Activated CD8-positive, alpha-beta memory T cell treated with anti-CD3 and anti-CD28 coated beads, Interleukin-2, amount 50 U/mL, for 48 hours (primary cell): ENCODE measurements around the gene KRT82.

Experiments
- DNase-seq: peaks from one replicate; pipeline ENCODE4 v3.0.0-alpha.2; 2020

KRT82 gene

DNA sequence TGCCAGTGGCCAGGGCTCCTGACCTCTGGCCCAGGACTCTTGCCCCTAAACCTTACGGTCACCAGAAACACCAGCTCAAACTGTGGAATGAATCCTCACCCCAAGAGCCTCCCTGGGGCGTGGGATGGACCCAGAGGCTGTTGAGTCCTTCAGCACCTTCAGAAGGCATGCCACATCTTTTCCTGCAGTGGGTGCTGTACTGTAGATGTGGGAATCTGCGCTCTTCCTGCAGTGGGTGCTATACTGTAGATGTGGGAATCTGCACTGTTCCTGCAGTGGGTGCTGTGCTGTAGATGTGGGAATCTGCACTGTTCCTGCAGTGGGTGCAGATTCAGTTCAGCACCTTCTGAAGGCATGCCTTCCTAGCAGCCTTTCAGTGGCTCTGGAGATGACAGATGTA, 1.2 kb downstream of the KRT82 start:
- DNase-seq = no peak

DNA sequence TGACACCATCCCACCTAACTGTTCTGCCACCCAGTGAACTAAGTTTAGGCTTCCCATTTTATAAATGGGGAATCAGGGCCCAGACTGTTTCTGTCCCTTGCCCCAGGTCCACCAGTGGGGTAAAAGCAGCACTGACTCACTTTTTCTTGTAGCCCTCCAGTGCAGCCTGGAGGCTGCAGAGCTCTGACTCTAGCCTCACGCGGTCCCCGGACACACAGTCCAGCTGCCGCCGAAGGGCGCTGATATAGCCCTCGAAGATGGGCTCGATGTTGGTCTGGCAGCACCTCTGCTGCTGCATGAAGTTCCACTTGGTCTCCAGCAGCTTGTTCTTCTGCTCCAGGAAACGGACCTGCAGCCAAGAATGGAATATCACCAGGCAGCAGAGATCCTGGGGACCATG, 2.6 kb downstream of the KRT82 start:
- no peak for DNase-seq

DNA sequence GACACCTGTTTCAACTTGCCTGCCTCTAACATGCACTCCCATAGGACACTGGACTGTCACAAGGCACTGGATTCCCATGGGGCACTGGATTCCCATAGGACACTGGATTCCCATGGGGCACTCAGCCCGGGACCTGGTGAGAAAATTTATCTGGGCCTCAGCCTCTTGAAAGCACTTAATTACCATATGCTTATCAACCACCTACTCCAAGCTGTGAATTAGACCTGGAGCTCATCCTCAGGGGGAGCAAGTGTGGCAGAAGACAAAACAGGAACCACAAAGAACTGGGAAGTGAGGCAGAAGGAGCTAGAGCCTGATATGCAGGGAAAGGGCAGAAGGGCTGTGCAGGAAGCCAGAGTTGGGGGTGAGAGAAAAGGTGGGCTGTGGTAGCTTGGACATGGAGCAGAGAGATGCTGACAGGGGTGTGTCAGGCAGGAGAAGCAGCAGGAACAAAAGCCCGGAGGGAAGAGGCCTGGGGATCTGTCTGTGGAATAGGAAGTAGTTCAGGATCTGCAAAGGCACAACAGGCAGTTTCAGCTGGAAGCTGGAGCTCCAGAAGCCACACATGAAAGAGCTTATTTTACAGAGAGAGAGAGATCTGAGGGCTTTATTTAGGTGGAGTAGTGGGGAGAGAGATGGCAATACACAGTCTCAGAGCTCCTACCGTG, 3.1 kb downstream of the KRT82 start:
- DNase-seq = no peak

DNA sequence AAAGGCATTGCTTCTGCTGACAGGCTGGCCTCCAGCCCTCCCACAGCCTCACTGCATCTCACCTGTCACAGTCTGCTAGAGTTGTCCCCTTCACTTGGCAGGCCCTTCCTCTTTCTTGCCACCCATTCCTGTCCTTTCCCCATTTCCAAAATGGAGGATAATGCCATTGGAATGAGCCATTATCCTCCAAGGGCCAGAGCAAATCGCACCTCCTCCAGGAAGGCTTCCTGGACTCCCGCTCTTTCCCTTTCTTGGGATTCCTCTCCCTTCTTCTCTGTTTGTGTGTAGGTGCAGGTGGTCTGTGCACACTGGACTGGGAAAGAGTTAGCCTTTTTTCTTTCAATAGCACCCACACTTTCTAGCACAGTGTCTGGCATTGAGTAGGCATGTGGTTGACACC, 3.8 kb downstream of the KRT82 start:
- DNase-seq = no peak

DNA sequence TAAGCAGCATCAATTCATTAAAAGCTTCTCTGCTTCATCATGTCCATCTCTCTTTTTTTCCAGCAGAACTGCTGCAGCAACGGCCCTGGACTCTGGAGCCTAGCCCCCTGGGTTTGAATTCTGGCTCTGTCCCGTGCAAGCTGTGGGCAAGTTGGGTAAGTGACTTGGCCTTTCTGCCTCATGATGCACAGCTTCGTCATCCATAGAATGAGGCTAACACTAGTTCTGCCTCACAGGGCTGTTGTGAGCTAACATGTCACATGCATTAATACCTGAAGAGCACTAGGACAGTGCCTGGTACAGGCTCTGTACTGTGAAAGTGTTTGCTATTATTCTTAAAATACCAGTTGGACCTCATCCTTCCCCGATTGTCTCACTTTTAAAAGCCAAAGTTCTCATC, 4.2 kb downstream of the KRT82 start:
- no peak for DNase-seq

DNA sequence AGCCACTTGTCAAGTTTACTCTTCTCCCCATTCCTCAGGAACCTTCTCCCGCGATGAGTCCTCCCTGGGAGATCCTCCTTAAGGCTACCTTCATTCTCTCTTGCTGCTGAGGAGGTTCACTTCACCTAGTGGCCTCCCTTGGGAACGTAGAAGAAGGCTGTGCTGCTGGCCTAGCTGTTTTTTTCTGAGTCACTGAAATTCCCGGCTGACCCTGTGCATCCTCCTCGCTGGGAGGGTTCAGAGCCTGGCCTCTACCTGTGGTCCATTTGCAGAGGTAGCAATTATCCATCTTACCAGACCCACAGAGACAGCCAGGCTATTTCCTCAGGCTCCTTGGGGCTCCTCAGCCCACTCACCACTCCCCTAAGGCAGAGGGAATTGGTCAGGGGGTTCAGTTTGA, 4.6 kb downstream of the KRT82 start:
- DNase-seq = no peak

DNA sequence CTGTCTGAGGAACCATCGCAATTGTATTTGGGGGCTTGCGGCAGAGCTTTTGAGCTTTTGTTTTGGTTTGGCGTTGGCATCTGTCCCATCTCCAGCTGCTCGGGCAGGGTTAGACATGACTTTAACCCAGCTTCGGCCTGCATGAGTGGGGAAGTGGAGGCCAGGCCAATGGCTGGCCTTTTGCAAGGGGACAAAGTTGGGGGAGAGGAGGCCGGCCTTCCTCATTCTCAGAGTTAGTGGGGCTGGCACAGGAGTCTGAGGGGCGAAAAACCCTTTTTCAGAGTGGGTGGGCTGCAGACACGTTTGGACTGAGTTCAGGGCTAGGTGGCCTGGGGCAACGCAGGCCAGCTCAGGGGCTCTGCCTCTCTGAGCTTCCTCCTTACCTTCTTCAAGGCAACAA, 5.2 kb downstream of the KRT82 start:
- DNase-seq = no peak

DNA sequence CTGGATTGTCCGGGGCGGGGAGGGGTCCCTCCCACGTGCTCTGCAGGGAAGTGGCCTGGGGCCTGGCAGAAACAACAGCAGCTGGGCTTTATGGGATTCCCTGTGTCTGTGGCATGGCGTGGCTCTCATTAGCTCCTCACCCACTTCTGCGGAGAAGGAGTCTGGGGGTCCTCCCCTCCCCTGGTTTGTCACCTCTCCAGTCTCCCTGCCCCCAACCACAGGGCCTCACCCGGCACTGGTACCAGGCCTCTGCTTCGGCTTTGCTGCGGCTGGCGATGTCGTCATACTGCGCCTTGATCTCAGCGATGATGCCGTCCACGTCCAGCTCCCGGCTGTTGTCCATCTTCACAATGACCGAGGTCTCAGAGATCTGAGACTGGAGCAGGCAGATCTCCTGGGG, 6.4 kb downstream of the KRT82 start:
- DNase-seq = no peak

DNA sequence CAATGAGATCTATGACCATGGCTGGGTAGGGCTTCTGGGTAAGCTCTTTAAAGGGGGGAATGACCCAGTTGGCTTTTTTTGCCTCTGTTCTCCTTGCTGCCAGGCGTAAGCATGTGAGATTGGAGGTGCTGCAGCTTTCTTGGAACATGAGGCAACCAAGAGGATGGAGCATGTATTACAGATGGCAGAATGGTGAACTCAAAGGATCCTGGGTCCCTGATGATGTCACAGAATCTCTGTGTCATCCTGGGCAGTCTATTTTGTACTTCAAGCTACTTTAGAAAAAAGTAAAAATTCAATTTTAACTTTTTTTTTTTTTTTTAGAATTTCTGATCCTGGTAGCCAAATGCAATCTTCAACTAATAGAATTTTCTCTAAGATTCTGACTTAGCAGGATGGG, 8.0 kb downstream of the KRT82 start:
- no peak for DNase-seq

DNA sequence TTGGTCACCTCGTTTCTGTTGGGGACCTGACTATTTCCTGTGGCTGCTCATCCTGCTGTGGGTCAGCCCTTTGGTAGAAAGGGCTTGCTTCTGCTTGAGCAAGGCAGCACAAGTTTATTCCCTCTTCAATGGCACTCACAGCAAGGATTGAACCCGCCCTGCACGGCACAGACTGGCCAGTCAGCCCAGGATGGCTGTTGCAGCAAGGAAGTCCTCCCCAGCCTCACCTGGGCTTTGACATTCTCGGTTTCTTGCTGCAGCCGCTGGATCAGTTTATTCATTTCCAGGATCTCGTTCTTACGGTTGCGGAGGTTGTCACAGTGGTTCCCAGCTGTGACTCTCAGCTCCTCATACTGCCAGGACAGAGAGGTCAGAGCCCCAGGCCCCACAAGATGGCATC, 9.5 kb downstream of the KRT82 start:
- no peak for DNase-seq

DNA sequence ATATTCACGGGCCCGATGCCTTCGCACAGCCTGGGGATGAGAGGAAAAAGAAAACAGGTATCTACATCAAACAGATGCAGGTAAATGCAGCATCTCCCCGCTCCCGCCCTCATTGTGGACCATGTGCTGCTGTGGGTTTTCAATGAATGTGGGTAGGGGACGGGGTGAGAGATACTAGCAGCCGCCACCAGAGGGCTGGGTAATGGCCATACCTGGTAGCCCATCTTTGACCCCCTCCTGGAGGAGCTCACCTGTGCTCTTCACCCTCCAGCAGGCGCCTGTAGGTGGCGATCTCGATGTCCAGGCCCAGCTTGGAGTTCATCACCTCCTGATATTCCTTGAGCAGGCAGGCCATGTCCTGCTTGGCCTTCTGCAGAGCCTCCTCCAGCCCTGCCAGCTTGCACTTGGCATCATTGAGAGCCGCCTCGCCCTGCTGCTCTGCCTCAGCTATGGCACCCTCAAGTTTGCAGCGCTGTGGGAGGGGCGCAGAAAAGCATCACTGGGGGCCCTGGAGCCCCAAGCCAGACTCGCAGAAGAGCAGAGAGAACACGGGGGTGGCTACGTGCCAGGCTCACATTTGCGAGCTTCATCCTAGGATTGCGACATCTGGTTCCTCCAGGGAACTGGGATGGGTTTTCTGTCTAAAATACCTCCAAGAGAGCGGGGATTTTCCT, 10.2 kb downstream of the KRT82 start:
- no peak for DNase-seq

DNA sequence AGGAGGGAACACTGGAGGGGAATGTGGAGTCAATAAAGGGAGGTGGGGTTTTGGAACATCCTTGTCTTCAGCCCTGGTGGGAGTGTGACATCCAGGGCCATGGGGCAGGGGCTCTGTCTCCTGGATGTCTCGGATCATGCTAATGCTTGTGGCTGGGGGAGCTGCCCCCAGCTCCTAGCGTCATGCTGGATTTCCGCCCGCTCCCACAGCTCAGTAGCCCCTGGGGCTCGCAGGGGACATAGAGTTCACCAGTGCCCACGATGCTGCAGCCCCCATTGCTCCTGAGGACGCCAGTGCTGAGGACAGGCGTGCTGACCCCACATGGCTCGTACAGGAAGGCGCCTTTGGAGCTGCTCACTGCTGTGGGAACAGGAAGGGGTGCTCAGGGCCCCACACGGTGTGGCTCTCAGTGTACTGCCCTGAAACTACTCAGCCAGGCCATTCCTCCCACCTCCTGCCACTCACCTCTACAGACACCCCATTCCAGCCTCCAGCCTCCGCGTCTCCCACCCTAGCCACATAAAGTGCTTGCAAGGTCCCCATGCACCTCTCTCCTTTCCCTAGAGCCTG, 11.2 kb downstream of the KRT82 start:
- no peak for DNase-seq

DNA sequence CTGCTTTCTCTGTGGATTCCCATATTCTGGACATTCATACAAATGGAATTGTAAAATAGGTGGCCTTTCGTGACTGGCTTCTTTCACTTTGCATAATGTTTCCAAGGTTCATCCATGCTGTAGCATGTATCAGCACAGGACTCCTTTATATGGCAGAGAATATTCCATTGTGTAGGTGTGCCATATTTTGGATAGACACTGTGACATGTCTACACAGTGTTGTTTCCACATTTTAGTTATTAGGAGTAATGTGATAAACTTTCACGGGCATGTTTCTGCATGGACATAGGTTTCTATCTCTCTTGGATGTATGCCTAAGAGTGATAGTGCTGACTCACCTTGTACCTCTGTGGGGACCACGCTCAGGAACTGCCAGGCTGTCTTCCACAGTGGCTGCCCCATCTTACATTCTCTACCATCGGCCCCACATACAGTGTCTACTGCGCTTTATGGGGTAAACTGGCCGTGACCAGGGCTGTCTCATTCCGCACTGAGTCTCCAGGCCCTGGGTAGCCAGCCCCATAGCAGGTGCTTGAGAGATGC, 13.6 kb downstream of the KRT82 start:
- DNase-seq = no peak

DNA sequence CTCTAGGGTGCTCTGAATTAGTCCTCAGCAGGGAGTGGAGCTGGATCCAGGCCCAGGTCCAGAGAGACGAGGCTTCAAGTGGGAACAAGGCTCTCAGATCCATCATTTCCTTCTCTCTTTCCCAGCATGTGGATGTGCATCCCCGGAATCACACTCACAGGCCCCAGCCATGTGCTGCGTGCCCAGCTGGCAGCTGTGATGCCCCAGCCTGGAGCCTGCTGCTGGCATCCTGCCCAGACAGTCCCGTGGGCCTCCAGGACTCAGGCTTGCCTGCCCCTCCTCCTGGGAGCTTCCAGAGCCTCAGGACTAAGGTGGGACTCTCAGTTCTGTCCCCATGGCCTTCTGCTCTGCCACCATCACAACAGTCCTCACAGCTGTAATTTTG, 14.5 kb downstream of the KRT82 start:
- no peak for DNase-seq

DNA sequence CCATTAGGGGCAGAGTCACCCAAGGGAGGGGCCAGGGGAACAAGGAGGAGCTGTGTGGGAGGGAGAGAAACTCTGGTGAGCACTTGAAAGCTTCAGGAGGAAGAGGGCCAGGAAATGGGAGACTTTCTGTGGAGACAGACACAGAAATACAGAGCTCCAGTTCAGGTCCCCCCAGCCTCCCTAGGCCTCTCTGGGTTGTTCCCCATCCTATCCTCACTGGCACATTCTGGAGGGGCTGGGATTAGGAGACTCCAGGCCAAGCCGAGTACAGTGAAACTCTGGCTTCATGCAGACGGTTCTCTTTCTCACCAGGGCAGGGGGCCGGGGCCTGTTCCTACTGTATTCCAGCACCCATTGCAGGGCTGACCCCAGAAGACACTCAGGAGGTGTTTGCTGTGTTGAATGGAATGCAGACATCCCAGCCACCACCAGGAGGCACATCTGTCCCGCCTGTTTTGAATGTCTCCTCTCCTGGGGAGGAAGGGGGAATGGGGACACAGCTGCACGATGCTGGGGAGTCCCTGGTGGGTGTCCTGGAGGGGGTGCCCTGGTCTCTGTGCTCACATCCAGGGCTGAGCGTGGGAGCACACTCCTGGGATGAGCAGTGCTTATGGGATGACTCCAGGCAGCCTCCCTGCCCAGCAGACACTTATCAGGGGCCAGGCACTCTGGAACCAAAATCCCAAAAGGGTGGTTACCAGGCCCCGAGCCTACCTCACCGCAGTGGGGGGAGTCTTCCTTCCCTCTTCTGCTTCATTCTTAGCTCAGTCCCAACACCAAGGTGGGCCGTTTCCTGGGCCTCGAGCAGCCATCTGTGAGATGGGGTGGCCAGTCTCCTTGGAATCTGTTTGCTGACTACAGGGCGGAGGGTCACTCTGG, 15.2 kb downstream of the KRT82 start:
- DNase-seq = no peak

DNA sequence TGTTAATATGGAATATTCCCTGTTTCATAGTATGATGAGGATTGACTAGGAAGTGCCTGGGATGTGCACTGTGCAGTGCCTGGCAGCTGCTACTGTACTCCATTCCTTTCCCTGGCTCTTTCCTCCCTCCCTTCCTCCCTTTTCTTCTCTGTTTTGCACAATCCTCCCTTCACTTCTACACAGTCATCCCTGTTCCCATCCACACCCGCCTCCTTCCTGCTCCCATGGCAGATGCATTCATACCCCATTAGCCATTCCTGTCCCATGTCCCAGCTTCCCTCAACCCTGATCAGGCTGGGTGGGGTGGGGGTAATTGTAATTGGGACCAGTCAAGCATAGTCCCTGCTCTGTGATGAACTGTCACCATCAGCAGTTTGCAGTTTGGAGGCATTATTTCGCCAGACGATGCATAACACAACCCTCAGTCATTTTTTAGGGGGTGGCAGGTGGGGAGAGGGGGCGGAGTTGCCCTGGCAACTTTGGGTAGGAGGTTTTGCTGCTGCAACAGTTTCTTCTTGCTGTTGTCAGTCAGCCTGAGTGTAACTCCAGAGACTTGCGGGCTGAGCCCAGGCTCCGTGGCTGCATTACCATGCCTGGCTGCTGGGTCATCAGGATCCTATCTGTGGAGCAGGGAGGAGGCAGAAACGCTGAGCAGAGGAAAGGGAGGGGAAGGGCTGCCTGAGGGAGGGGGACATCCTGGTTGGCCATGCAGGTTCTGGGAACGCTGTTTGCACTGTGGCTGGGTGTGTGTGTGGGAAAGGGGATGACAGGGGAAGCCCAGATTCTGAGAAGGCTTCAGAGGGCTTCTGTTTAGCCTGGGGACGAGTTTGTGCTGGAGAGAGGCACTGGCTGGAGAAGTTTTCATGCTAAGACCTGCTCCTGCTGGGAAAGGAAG, 16.6 kb downstream of the KRT82 start:
- DNase-seq = no peak

DNA sequence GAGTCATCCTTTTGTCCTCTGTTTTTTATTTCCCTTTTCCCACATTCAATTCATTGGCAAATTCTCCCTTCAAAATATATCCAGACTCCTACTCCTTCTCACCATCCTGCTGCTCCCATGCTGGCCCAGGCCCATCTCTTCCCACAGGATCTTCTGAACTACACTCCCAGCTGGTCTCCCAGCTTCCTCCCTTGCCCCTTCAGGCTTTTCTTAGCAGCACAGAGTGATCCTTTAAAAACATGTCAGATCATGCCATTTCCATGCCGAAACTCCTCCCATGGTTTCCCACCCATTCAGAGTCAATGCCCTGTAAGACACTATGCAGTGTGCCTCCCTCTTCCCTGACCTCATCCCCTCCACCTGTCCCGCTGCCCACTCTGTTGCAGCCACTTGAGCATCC, 18.3 kb downstream of the KRT82 start:
- DNase-seq = no peak

DNA sequence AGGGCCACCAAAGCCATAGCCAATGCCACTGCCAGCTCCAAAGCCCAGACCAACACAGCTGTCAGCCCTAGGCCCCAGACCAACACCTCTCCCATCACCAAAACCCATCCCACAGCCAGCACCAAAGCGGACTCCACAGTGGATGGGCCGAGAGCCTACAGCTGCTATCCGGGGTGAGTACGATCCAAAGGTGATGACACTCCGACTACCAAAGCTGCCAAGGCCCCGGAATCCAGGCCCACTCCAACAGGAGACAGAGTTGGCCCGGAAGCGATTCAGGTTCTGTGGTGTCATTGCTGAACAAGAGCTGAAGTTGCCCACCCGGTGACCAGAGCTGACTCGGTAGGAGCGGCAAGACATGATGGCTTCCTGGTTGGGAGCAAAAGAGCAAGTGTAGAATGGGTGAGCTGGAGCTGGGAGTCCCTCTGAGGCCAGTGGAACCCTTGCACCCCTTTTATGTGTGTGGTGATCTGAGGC, 20.9 kb downstream of the KRT82 start, which contains the start of gene KRT84:
Gene KRT84 (minus strand): TSS at position 427 of the 477 bp plus-strand sequence. CDS start 67 bp downstream, at position 360.
- no peak for DNase-seq

DNA sequence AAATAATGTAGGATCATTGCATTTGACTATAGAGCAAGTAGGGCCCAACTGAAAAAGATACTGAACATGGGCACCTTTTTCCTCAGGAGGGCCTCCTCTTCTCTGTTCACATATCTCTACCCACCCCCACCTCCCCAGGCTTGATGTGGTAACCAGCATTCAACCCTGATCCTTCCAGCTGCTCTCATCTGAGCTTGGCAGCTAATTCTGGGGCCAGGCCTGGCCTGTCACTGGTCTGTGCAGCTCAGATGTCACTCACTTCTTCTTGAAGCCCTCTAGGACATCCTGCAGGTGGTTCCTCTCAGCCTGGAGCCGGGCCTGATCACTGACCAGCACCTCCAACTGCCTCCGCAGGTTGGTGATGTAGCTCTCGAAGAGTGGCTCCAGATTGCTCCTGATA, 22.8 kb downstream of the KRT82 start:
- DNase-seq = no peak

DNA sequence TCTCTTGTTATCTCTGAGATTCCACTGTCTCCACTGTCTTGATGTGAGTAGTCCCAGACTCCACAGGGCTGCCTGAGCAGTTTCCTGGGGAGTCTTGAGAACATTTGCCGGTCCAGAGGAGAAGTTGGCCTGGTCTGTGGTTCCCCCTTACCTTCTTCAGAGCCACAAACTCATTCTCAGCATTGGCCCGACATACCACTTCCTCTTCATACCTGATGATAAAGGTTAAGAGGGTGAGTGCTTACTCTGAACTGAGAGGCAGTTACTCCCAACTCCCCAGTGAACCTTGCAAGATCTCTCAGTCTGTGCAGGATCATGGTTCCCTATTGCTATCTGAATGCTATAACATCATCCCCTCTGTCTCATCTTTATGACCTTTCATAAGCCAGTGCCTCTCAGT, 23.3 kb downstream of the KRT82 start:
- no peak for DNase-seq

DNA sequence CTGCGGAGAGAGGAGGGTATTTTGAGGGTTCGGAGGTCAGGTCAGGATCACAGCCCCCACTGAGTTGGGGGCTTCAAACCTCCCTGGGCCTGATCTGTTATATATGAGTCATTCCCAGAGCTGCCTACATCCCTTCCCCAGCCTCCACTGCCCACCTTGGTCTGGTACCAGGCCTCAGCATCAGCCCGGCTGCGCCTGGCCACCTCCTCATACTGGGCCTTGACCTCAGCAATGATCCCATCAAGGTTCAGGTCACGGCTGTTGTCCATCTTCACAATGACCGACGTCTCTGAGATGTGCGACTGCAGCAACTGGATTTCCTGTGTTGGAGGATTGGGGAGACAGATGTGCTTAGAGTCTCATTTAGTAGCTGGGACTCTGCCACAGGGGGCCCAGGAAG, 24.9 kb downstream of the KRT82 start:
- no peak for DNase-seq

DNA sequence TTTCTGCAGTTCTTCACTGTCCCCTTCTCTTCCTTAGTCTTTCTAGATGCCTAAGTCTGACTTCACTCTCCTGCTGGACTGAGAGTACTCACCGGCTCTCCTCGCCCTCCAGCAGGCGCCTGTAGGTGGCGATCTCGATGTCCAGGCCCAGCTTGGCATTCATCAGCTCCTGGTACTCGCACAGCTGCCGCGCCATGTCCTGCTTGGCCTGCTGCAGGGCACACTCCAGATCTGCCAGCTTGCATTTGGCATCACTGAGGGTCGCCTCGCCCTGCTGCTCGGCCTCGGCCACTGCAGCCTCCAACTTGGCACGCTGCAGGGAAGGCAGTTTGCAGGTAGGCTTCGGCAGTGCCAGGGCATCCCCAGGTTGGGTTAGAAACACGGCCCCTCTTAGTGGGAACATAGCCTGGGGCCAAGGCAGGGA, 25.9 kb downstream of the KRT82 start:
- no peak for DNase-seq
